ENCODE data around the gene SCN7A.
"Not testable (repeated sequence)": the region's sequence is repeated elsewhere in the genome, so short reads cannot be mapped to it uniquely, and the experiment has no call there.

SCN7A gene

DNA sequence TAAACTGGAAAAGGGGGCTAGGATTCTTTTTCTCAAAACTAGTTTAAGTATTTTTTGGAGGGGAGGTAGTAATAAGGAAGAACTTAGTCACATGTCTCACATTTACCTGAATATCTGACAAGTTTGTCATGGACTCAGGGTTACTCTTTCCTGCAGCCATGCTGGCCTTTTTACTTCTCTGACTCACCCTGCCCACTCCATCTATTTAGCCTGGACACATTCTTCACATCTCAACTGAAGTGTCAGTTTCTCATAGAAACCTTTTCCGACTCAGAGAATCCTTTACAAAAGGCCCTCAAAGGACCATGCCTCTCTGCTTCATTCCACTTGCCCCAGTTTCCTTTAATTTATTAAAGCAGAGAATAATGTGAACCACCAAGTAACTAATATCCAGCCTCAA, 42.6 kb downstream of the SCN7A start:
- DNase-seq = no peak

- DNase-seq = no peak
Observed at GRCh38 chr2:166449439-166449838, 44.6 kb downstream of the SCN7A start.

DNA sequence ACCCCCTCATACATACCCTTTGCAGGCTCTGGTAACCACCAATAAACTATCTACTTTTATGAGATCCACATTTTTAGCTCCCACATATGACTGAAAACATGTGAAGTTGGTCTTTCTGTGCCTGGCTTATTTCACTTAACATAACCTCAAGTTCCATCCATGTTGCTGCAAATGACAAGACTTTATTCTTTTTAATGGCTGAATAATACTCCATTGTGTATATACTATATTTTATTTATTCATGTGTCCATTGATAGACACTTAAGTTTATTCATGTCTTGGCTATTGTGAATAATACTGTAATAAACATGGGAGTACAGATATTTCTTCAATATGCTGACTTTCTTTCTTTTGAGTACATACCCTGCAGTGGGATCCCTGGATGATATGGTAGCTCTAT, 45.9 kb downstream of the SCN7A start:
- no peak for DNase-seq

DNA sequence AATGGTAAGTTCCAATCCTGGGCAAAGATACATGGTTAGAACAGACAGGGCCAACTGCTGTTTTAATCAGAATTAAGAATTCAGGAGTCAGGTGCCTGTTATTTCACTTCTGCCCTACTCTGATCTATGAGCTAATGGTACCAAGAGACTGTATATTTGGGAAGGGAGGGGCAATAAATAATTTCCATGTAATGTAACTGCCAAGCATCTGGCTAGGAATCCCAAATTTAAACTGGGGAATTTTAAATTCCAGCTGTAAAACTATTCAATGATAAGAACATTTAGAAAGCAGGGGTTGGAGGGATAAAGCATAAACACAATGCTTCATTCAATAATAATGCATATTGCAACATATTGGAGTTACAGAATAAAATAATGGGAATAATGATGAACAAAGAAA, 49.7 kb downstream of the SCN7A start:
- no peak for DNase-seq

DNA sequence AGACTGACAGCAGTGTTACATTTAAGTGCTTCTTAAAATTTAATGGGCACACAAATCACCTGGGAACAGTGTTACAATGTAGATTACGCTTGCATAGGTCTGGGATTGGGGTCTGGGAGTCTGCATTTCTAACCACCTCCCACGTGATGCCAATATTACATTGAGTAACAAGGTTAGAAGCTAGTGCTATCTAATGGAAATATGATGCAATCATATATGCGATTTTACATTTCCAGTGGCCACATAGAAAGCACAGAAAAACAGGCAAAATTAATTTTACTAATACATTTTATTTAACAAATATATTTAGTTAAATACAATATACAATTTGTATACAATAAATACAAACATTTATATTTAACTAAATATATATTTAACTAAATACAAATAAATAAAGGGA, 53.7 kb downstream of the SCN7A start:
- DNase-seq = no peak

DNA sequence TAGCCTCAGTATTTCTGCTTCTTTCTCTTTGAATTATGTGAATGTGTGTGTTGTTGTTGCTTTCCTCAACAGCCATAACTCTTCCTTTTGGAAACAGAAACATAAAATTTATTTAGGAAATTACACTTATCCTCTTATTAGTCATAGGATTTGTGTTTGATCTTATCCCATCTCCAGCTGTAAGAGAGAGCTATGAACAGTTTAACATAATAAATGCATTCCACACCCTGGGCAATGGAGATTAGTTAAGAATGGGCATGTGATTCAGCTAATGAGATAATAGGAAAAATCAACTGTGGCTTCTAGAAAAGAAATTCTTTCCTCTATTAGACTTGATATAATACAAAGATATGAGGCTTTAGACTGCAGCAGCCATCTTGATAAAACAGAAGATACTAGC, 55.0 kb downstream of the SCN7A start:
- DNase-seq = no peak

DNA sequence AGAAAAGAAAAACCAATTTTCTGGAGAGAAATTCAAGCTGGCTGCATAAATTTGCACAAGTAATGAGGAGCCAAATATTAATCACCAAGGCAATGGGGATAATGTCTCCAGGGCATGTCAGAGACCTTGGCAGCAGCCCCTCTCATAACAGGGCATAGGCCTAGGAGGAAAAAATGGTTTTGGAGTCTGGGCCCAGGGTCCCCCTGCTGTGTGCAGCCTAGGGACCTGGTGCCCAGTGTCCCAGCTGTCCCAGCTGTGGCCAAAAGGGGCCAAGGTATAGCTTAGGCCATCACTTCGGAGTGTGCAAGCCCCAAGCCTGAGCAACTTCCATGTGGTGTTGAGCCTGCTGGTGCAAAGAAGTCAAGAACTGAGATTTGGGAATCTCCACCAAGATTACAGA, 57.1 kb downstream of the SCN7A start:
- DNase-seq = no peak

DNA sequence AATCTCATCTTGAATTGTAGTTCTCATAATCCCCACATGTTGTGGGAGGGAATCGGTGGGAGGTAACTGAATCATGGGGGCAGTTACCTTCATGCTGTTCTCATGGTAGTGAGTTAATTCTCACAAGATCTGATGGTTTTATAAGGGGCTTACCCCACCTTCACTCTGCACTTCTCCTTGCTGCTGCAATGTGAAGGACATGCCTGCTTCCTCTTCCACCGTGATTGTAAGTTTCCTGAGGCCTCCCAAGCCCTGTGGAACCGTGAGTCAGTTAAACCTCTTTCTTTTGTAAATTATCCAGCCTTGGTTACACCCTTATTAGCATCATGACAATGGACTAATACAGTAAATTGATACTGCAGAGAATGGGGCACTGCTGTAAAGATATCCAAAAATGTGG, 57.9 kb downstream of the SCN7A start:
- DNase-seq = no peak

GRCh38 chr2:166434491-166434890, 59.6 kb downstream of the SCN7A start:
- no peak for DNase-seq

DNA sequence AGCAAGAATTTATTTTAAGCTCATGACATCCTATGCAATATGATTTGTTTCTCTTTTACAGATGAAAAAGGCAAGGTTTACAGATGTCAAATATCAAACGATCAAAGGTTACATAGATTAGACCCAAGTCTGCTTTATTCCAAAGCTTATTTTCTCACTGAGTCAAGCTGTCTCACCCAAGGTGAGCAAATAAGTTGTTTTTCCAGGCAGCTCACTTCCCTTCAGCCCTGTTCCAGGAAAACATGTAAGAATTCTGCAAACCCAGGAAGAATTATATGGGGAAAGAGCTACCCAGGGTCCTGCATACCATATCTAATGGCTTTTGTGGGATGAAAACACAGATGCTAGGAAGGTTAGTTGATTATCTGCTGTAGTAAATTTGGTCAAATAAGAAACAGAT, 60.6 kb downstream of the SCN7A start:
- no peak for DNase-seq

GRCh38 chr2:166432331-166432730, 61.7 kb downstream of the SCN7A start:
- DNase-seq = no peak

DNA sequence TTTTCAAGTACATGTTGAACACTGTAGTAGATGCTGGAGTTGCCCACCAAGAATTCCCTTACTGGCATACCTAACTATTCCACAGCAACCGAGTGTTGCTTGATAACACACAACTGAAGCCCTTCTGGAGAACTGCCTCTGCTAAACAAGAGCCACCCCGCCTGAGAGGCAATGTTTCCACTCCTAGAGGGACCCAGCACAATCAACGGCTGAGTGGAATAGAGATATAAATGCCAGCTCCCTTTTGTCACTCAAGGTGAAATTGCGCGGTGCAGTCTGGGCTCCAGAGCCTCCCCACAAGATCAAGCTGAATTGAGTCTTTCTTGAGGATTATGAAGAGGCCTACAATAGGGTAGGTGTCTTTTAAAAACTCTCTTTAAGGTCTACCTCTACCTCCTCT, 69.2 kb downstream of the SCN7A start:
- no peak for DNase-seq

DNA sequence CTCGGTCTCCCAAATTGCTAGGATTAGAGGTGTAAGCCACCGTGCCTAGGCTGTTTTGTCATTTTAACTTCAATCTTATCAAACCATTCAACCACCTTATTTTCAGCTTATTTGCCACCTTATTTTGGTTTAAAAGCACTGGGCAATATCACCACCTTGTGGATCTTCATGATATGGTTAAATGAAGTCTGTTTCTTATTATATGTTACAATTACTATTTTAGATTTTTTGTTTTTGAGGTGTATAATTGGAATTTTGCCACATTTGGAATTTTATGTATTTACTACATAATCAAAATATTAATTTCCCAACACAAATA, 74.5 kb downstream of the SCN7A start:
- DNase-seq = no peak

GRCh38 chr2:166418853-166419615, 75.0 kb downstream of the SCN7A start:
- no peak for DNase-seq

GRCh38 chr2:166417669-166418068, 76.4 kb downstream of the SCN7A start:
- no peak for DNase-seq

DNA sequence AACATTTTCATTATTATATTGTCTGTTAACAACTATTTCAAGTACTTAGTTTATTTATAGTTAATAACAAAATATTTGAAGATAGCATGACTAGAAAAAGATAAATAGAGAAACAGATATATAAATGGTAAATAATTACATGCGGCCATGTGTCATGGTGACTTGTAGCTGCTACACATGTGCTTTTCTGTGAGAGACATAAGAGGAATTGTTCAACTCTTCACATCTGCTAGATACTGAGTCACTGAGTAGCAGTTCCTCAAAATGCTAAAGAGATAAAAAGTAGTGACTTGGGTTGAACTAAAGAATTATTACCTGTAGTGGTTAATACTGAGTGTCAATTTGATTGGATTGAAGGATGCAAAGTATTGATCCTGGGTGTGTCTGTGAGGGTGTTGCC, 80.8 kb downstream of the SCN7A start:
- no peak for DNase-seq

DNA sequence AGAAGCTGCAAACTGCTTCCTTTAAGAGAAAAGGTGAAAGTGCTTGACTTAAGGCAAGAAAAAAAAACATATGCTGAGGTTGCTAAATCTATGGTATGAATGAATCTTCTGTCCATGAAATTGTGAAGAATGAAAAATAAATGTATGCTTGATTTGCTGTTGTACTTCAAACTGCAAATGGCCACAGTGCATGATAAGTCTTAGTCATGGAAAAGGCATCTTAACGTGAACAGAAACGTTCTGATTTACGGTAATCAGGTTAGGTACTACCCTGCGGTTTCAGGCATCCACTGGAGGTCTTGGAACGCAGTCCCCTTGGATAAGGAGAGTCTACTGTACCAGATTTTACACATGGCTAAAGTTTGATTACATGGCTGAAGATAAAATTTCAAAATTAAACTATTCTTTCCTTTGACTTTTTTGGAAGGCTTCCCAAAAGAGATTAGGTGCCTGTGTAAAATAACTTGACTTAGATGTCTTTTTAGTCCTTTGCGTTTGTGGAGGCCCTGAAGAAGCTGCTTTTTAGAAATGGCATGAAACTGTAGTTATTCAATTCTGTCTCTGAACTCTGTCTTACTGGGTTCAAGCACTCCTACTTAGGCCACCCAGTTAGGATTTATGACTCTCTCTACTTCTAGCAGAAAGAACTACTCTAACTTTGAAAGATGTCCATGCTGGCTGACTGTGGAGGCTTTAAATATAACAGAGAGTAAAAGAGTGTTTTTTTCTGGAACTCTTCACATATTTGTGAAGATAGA, 82.4 kb downstream of the SCN7A start:
- DNase-seq = no peak

- DNase-seq = no peak
Observed at GRCh38 chr2:166410828-166411472, 83.1 kb downstream of the SCN7A start.

GRCh38 chr2:166407746-166408145, 86.3 kb downstream of the SCN7A start:
- DNase-seq = not testable (repeated sequence)

- DNase-seq = no peak
Observed at GRCh38 chr2:166406374-166406773, 87.7 kb downstream of the SCN7A start.

- no peak for DNase-seq
Observed at GRCh38 chr2:166405569-166405926, 88.5 kb downstream of the SCN7A start.

DNA sequence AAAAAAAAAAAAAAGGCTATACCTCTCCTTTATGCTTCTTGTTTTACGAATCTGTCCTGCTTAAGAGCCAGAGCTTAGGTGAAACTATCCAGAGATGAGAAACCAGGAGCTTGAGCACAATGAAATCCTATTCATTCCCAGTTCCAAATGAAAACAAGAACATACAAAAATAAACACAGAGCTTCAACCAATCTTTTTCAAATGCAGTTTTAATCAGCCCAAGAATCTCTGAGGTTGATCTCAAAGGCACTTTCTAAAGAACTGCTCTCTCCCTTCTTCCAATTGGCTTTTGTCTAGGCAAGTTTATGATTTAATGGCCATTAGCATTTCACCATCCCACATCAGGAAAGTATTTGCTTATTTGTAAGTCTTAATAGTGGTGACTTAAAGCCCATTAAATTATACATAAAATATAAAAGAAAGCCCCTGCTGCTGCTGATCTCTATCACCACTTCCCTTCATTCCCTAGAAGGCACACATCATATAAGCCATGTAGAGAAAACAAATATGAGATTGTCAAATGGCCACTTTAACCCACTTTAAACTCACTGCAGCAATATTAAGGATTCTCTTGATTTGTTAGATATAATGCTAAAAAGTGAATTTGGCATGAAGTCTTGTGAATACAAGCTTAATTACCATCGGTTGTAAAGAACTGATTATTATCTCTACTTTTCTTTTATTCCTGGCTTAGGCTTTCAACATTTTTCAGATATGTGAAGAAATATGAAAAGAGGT, 89.0 kb downstream of the SCN7A start:
- no peak for DNase-seq

GRCh38 chr2:166394245-166394644, 99.8 kb downstream of the SCN7A start:
- DNase-seq = no peak

DNA sequence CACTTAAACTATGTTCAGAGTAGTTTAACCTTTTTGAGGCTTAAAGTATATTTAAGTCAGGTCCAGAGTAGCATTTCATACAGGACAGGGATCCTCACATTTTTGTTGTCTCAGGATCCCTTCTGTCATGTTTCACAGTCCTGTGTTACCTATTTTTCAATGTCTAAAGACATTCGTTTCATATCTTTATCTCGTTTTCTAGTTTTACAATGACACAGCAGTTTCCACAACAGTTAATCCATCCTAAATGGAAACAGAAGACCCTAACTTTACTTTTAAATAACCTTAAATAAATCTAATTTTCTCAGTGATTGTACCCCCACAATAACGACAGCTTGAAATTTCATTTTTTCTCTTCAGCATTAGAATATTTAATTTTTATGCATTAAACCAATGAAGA, 101.0 kb downstream of the SCN7A start:
- DNase-seq = no peak
